ENCODE data around the gene NT5C2. TPM values are rescaled to one million over a fixed set of nuclear protein-coding genes. Genes with fewer than 3 reads are reported as not detected.

The NT5C2 gene
- polyA plus RNA-seq, 1 of the 3 experiments (the other 2 are of a cell fraction) = 29.6 TPM

DNA sequence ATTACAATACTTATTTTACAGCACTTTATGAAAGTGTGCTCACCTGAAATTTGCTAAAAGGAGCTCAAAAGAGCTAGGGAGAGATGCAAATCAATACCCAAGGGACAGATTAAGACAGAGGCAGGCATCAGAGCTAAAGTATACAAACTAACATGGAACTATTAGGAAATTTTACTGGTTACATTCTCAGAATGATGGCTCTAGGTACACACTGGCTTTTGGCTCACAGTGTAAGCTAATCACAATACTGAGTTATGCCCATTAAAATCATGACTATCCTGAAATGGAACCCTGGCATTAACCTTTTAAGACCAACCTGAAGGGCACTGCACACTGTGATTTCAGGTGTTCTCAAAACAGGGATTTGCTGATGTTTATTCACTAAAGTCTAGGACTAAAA lies 98.1 kb downstream of the NT5C2 start:
- Histone ChIP-seq H3K9me2 (no peaks in the 10 kb centered on the region), H3K27me3 (ENCODE audit: insufficient read depth) (no peaks in the 10 kb centered on the region), H3K4me3 (ENCODE audit: low read depth in 2 of 2, low read length in 1 of 2) (no peak overlapping the region), H3F3A (replicated peaks; ENCODE audit: insufficient read depth) (no peaks in the 10 kb centered on the region), H3K36me3 (replicated peaks in 1 of 2; ENCODE audit: control insufficient read depth in 1 of 2, insufficient read depth in 2 of 2, low read length in 1 of 2) (peaks cover 82 to 86% of the 10 kb centered on the region in 2 experiments), H2AFZ (ENCODE audit: low read depth) (no peak overlapping the region), H3K9me3 (no peaks in the 10 kb centered on the region), H3K4me1 (ENCODE audit: control insufficient read depth in 1 of 2, insufficient read depth in 2 of 2, low read depth in 1 of 2, low read length in 1 of 2) (no peaks in the 10 kb centered on the region), H4K20me1 (ENCODE audit: insufficient read depth) (no peaks in the 10 kb centered on the region), H3K27ac (ENCODE audit: low read depth in 2 of 2, low read length in 1 of 2) (no peak overlapping the region), H3K4me2 (no peak overlapping the region), H3K79me2 (ENCODE audit: insufficient read depth) (no peaks in the 10 kb centered on the region), H3K9ac (no peak overlapping the region)
- DNase-seq = no peak
- TF ChIP-seq NRF1 (IDR thresholded peaks at IDR 0.05; ENCODE audit: low read depth, low read length) (no peak), TEAD4 (IDR thresholded peaks at IDR 0.05; ENCODE audit: borderline replicate concordance, insufficient read depth) (no peak), EP300 (IDR thresholded peaks at IDR 0.05; ENCODE audit: borderline replicate concordance in 1 of 2, low read depth in 1 of 2, low read length in 1 of 2) (no peak), YY1 (IDR thresholded peaks at IDR 0.05; ENCODE audit: low read depth) (no peak), JUND (IDR thresholded peaks at IDR 0.05) (no peak), MAX (IDR thresholded peaks at IDR 0.05; ENCODE audit: low read depth) (no peak), GATA2 (CRISPR knock-in tag; IDR thresholded peaks at IDR 0.05) (no peak), REST (IDR thresholded peaks at IDR 0.05; ENCODE audit: low read depth, low read length) (no peak)
- POLR2A ChIA-PET = no interaction called here
- CTCF ChIA-PET = interaction anchor here (1.7 kb wide), 1 partner anchor 150 kb away, joined by 6 read pairs; no protein-coding TSS in a partner anchor

GRCh38 chr10:103090911-103091310 lies 102.2 kb downstream of the NT5C2 start:
- H3K79me2 ChIP-seq (ENCODE audit: insufficient read depth) = no peaks in the 10 kb centered on the region
- WGBS (ENCODE audit: low lambda C conversion rate) = 96% methylated on average over 7 of the region's 7 CpGs
- H3K27ac ChIP-seq (ENCODE audit: low read depth in 2 of 2, low read length in 1 of 2) = no peak overlapping the region
- CTCF ChIA-PET = interaction anchor here (1.0 to 1.8 kb wide), 3 partner anchors 50 to 174 kb away, joined by 3 to 7 read pairs (median 3); partner anchors contain the start of gene CNNM2
- no peak overlapping the region for H3K4me3 ChIP-seq (ENCODE audit: low read depth in 2 of 2, low read length in 1 of 2)
- no peak for DNase-seq
- H2AFZ ChIP-seq (ENCODE audit: low read depth) = no peak overlapping the region
- no peak overlapping the region for H3K4me2 ChIP-seq
- no peaks in the 10 kb centered on the region for H3K27me3 ChIP-seq (ENCODE audit: insufficient read depth)
- POLR2A ChIA-PET = no interaction called here
- no peaks in the 10 kb centered on the region for H4K20me1 ChIP-seq (ENCODE audit: insufficient read depth)
- H3F3A ChIP-seq (replicated peaks; ENCODE audit: insufficient read depth) = no peaks in the 10 kb centered on the region
- no peaks in the 10 kb centered on the region for H3K9me3 ChIP-seq
- H3K36me3 ChIP-seq (replicated peaks in 1 of 2; ENCODE audit: control insufficient read depth in 1 of 2, insufficient read depth in 2 of 2, low read length in 1 of 2) = peaks cover 87 to 88% of the 10 kb centered on the region in 2 experiments
- no peak overlapping the region for H3K9ac ChIP-seq
- H3K4me1 ChIP-seq (ENCODE audit: control insufficient read depth in 1 of 2, insufficient read depth in 2 of 2, low read depth in 1 of 2, low read length in 1 of 2) = no peaks in the 10 kb centered on the region
- TF ChIP-seq MEF2A (IDR thresholded peaks at IDR 0.05; ENCODE audit: borderline replicate concordance, low read depth) (no peak), FOXM1 (IDR thresholded peaks at IDR 0.05; ENCODE audit: low read depth) (no peak), MAX (IDR thresholded peaks at IDR 0.05; ENCODE audit: low read depth) (no peak), GATA2 (CRISPR knock-in tag; IDR thresholded peaks at IDR 0.05) (no peak), SIN3A (IDR thresholded peaks at IDR 0.05; ENCODE audit: borderline replicate concordance, low read depth, low read length) (no peak), NRF1 (IDR thresholded peaks at IDR 0.05; ENCODE audit: low read depth, low read length) (no peak), GABPA (IDR thresholded peaks at IDR 0.05; ENCODE audit: low read depth) (no peak), ELF1 (IDR thresholded peaks at IDR 0.05) (no peak)
- TF ChIP-seq, protein P1, sequence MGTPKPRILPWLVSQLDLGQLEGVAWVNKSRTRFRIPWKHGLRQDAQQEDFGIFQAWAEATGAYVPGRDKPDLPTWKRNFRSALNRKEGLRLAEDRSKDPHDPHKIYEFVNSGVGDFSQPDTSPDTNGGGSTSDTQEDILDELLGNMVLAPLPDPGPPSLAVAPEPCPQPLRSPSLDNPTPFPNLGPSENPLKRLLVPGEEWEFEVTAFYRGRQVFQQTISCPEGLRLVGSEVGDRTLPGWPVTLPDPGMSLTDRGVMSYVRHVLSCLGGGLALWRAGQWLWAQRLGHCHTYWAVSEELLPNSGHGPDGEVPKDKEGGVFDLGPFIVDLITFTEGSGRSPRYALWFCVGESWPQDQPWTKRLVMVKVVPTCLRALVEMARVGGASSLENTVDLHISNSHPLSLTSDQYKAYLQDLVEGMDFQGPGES (IDR thresholded peaks at IDR 0.05; ENCODE audit: low read depth, low read length) = no peak
- TF ChIP-seq, protein P2, sequence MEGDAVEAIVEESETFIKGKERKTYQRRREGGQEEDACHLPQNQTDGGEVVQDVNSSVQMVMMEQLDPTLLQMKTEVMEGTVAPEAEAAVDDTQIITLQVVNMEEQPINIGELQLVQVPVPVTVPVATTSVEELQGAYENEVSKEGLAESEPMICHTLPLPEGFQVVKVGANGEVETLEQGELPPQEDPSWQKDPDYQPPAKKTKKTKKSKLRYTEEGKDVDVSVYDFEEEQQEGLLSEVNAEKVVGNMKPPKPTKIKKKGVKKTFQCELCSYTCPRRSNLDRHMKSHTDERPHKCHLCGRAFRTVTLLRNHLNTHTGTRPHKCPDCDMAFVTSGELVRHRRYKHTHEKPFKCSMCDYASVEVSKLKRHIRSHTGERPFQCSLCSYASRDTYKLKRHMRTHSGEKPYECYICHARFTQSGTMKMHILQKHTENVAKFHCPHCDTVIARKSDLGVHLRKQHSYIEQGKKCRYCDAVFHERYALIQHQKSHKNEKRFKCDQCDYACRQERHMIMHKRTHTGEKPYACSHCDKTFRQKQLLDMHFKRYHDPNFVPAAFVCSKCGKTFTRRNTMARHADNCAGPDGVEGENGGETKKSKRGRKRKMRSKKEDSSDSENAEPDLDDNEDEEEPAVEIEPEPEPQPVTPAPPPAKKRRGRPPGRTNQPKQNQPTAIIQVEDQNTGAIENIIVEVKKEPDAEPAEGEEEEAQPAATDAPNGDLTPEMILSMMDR (IDR thresholded peaks at IDR 0.05) = no peak
- TF ChIP-seq, protein P3, sequence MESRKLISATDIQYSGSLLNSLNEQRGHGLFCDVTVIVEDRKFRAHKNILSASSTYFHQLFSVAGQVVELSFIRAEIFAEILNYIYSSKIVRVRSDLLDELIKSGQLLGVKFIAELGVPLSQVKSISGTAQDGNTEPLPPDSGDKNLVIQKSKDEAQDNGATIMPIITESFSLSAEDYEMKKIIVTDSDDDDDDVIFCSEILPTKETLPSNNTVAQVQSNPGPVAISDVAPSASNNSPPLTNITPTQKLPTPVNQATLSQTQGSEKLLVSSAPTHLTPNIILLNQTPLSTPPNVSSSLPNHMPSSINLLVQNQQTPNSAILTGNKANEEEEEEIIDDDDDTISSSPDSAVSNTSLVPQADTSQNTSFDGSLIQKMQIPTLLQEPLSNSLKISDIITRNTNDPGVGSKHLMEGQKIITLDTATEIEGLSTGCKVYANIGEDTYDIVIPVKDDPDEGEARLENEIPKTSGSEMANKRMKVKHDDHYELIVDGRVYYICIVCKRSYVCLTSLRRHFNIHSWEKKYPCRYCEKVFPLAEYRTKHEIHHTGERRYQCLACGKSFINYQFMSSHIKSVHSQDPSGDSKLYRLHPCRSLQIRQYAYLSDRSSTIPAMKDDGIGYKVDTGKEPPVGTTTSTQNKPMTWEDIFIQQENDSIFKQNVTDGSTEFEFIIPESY (IDR thresholded peaks at IDR 0.05; ENCODE audit: borderline replicate concordance, low read depth) = no peak
- TF ChIP-seq, protein P4, sequence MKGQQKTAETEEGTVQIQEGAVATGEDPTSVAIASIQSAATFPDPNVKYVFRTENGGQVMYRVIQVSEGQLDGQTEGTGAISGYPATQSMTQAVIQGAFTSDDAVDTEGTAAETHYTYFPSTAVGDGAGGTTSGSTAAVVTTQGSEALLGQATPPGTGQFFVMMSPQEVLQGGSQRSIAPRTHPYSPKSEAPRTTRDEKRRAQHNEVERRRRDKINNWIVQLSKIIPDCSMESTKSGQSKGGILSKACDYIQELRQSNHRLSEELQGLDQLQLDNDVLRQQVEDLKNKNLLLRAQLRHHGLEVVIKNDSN (IDR thresholded peaks at IDR 0.05; ENCODE audit: borderline replicate concordance, low read depth) = no peak
- no peaks in the 10 kb centered on the region for H3K9me2 ChIP-seq

Data from SK-N-SH (cell line).